NT2/D1 (cell line): ENCODE measurements around the gene SLC19A1.

Experiments
- YY1 ChIP-seq: IDR thresholded peaks from 2 replicates; pipeline ENCODE4 v1.6.1; 2011; ENCODE audit not compliant: insufficient read length, insufficient read depth
- ZNF274 ChIP-seq: IDR thresholded peaks from 2 replicates; pipeline ENCODE4 v1.6.1; 2011; ENCODE audit warnings: mild to moderate bottlenecking, low read depth, low read length

- no peak for TF ChIP-seq YY1
- TF ChIP-seq ZNF274 = no peak
Observed at GRCh38 chr21:45482899-45483821, 59.1 kb downstream of the SLC19A1 start.
